ENCODE results near the gene LOXL1. TPM values are rescaled to one million over a fixed set of nuclear protein-coding genes. Genes with fewer than 3 reads are reported as not detected.

Gene LOXL1
- 129 and 136 TPM in 2 replicates for total RNA-seq
- 758 TPM for polyA plus RNA-seq (2012)

- DNase-seq (ENCODE audit: low read depth): peak; percentile 96
Measured at GRCh38 chr15:73926219-73927002, at the start of gene LOXL1. TSS of gene LOXL1 (plus strand) at chr15:73926462. CDS start at chr15:73926784, 322 bp downstream.

GRCh38 chr15:73879426-73879825, 46.8 kb upstream of the LOXL1 start:
- no peak for DNase-seq (ENCODE audit: low read depth)

- DNase-seq (ENCODE audit: low read depth): no peak
Measured at GRCh38 chr15:73881579-73882320, 44.5 kb upstream of the LOXL1 start.

- no peak for DNase-seq (ENCODE audit: low read depth)
Measured at GRCh38 chr15:73882761-73883419, 43.4 kb upstream of the LOXL1 start.

GRCh38 chr15:73884159-73884558, 42.1 kb upstream of the LOXL1 start:
- DNase-seq (ENCODE audit: low read depth): no peak

GRCh38 chr15:73885954-73886700, 40.1 kb upstream of the LOXL1 start:
- DNase-seq (ENCODE audit: low read depth): no peak

GRCh38 chr15:73886717-73887345, 39.4 kb upstream of the LOXL1 start:
- DNase-seq (ENCODE audit: low read depth): no peak

GRCh38 chr15:73887481-73887880, 38.8 kb upstream of the LOXL1 start:
- no peak for DNase-seq (ENCODE audit: low read depth)

GRCh38 chr15:73888224-73889041, 37.8 kb upstream of the LOXL1 start:
- no peak for DNase-seq (ENCODE audit: low read depth)

- DNase-seq (ENCODE audit: low read depth): no peak
Measured at GRCh38 chr15:73889053-73889761, 37.1 kb upstream of the LOXL1 start.

GRCh38 chr15:73889762-73890124, 36.5 kb upstream of the LOXL1 start:
- no peak for DNase-seq (ENCODE audit: low read depth)

- no peak for DNase-seq (ENCODE audit: low read depth)
Measured at GRCh38 chr15:73891328-73892315, 34.6 kb upstream of the LOXL1 start.

- DNase-seq (ENCODE audit: low read depth): no peak
Measured at GRCh38 chr15:73892446-73893226, 33.6 kb upstream of the LOXL1 start.

GRCh38 chr15:73894133-73894814, 32.0 kb upstream of the LOXL1 start:
- no peak for DNase-seq (ENCODE audit: low read depth)

- DNase-seq (ENCODE audit: low read depth): peak; percentile 94
Measured at GRCh38 chr15:73897441-73898261, 28.6 kb upstream of the LOXL1 start.

All from myocyte (in vitro differentiated cells).